OCI-LY3 (cell line): ENCODE data around the gene POLA2.
"Not testable (repeated sequence)": the region's sequence is repeated elsewhere in the genome, so short reads cannot be mapped to it uniquely, and the experiment has no call there.

Experiments used
- H2AFZ ChIP-seq: fragments of 200-600, 300-600 bp; shearing (Covaris generic); 2 replicates; pipeline ENCODE4 v1.6.0; 2014; ENCODE audit warnings: antibody characterized with exemption, low read depth, low read length
- H3K27ac ChIP-seq: fragments of 200-600, 300-600 bp; sonication (generic); 2 replicates; pipeline ENCODE4 v1.5.1; 2014; ENCODE audit warnings: mild to moderate bottlenecking, low read length, moderate library complexity, mixed read lengths
- H3K27me3 ChIP-seq: fragments of 200-600, 300-600 bp; sonication (generic); 2 replicates; pipeline ENCODE4 v1.6.1; 2014; ENCODE audit warnings: low read depth, low read length, mixed read lengths
- H3K36me3 ChIP-seq: fragments of 200-600, 300-600 bp; sonication (generic); replicated peaks from 2 replicates; pipeline ENCODE3; 2014; ENCODE audit warnings: low read depth, low read length, mixed read lengths
- H3K4me1 ChIP-seq: fragments of 300-600, 200-600 bp; sonication (generic); 2 replicates; pipeline ENCODE4 v1.6.1; 2014; ENCODE audit warnings: low read length, mixed read lengths
- H3K4me2 ChIP-seq: fragments of 200-600, 300-600 bp; sonication (generic); 2 replicates; pipeline ENCODE4 v1.6.1; 2014; ENCODE audit warnings: low read length, mixed read lengths
- H3K4me3 ChIP-seq: fragments of 300-600, 200-600 bp; sonication (generic); 2 replicates; pipeline ENCODE4 v1.5.1; 2014; ENCODE audit warnings: antibody characterized with exemption, mild to moderate bottlenecking, low read length, moderate library complexity
- H3K79me2 ChIP-seq: fragments of 300-600, 200-600 bp; shearing (Covaris generic); 2 replicates; pipeline ENCODE4 v1.6.1; 2014; ENCODE audit warnings: mild to moderate bottlenecking, low read length, mixed read lengths
- H3K9ac ChIP-seq: fragments of 300-600, 200-600 bp; shearing (Covaris generic); 2 replicates; pipeline ENCODE4 v1.6.0; 2014; ENCODE audit warnings: mild to moderate bottlenecking, low read length, moderate library complexity
- H3K9me3 ChIP-seq: fragments of 200-600, 300-600 bp; shearing (Covaris generic); 2 replicates; pipeline ENCODE4 v1.6.1; 2014; ENCODE audit warnings: low read length, mixed read lengths; ENCODE audit not compliant: insufficient read depth
- H4K20me1 ChIP-seq: fragments of 200-600, 300-600 bp; sonication (generic); 2 replicates; pipeline ENCODE4 v1.6.1; 2016; ENCODE audit warnings: low read length, mixed read lengths; ENCODE audit not compliant: insufficient read depth
- EZH2phosphoT487 ChIP-seq: fragments of 200-600 bp; shearing (Covaris generic); IDR thresholded peaks from 2 replicates; pipeline ENCODE4 v1.6.1; 2018; ENCODE audit warnings: antibody characterized with exemption, mixed run types, low read depth
- TF ChIP-seq, protein P1 (sequence below): fragments of 200-600, 300-600 bp; sonication (generic); IDR thresholded peaks from 2 replicates; pipeline ENCODE4 v1.5.1; 2014; ENCODE audit warnings: antibody characterized with exemption, low read length, low read depth

The POLA2 gene

DNA sequence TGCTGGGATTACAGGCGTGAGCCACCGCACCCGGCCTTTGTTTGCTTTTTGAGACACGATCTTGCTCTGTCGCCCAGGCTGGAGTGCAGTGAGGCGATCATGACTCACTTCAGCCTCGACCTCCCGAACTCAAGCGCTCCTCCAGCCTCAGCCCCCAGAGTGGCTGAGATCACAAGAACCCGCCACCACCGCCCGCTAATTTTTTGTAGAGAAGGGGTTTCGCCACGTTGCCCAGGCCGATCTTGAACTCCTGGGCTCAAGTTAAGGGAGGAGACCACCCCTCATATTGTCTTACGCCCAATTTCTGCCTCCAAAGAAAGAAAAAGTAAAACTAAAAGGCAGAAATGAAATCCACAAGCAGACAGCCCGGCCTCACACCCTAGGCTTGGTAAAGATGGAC is 1.5 kb upstream of the POLA2 start:
- no peak overlapping the region for H2AFZ ChIP-seq

DNA sequence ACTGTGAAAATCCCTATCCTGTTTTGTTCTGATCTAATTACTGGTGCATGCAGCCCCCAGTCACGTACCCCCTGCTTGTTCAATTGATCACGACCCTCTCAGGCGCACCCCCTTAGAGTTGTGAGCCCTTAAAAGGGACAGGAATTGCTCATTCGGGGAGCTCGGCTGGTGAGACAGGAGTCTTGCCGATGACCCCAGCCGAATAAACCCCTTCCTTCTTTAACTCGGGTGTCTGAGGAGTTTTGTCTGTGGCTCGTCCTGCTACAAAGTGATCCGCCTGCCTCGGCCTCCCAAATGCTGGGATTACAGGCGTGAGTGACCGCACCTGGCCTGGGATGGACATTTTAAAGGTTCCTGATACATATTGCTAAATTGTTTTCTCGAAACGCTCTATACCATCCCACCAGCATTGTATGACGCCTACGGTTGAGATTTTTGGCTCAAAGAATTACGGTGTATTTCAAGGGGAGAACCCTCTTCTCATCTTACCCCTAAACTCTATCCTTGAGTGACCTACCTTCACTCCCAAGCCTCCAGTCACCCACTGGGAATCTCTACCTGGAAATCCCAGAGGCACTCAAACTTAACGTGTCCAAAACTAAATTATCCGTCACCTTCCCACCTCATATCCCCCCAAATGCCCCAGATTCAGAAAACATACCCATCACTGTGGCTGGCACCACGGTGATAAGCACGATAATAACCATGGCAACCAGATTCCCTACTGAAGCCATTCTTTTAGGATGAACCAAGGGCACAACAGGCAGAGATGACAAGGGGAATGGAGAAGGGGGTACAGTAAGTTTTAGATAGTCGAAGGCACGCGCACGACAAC is 789 bp upstream of the POLA2 start:
- H3K4me2 ChIP-seq = peak overlapping the region; percentile 98
- peaks cover 11% of the 10 kb centered on the region for H4K20me1 ChIP-seq
- peak overlapping the region; percentile 95 for H3K9ac ChIP-seq
- H3K27me3 ChIP-seq = no peaks in the 10 kb centered on the region
- H3K4me3 ChIP-seq = peak overlapping the region; percentile 87
- peak overlapping the region; percentile 82 for H2AFZ ChIP-seq
- no peak for TF ChIP-seq EZH2phosphoT487
- TF ChIP-seq, protein P1, sequence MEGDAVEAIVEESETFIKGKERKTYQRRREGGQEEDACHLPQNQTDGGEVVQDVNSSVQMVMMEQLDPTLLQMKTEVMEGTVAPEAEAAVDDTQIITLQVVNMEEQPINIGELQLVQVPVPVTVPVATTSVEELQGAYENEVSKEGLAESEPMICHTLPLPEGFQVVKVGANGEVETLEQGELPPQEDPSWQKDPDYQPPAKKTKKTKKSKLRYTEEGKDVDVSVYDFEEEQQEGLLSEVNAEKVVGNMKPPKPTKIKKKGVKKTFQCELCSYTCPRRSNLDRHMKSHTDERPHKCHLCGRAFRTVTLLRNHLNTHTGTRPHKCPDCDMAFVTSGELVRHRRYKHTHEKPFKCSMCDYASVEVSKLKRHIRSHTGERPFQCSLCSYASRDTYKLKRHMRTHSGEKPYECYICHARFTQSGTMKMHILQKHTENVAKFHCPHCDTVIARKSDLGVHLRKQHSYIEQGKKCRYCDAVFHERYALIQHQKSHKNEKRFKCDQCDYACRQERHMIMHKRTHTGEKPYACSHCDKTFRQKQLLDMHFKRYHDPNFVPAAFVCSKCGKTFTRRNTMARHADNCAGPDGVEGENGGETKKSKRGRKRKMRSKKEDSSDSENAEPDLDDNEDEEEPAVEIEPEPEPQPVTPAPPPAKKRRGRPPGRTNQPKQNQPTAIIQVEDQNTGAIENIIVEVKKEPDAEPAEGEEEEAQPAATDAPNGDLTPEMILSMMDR = no peak
- no peaks in the 10 kb centered on the region for H3K9me3 ChIP-seq
- H3K4me1 ChIP-seq = peaks cover 16% of the 10 kb centered on the region
- peaks cover 47% of the 10 kb centered on the region for H3K79me2 ChIP-seq
- peaks cover 20% of the 10 kb centered on the region for H3K36me3 ChIP-seq
- peak overlapping the region; percentile 58 for H3K27ac ChIP-seq

More for the DNA sequence above, 1.5 kb upstream of the POLA2 start:
- Histone ChIP-seq H3K9ac (no peak overlapping the region), H3K27ac (no peak overlapping the region), H3K9me3 (no peaks in the 10 kb centered on the region), H3K4me1 (peaks cover 16% of the 10 kb centered on the region), H3K27me3 (no peaks in the 10 kb centered on the region), H4K20me1 (peaks cover 6% of the 10 kb centered on the region), H3K36me3 (peaks cover 13% of the 10 kb centered on the region), H3K79me2 (peaks cover 40% of the 10 kb centered on the region), H3K4me2 (no peak overlapping the region), H3K4me3 (no peak overlapping the region)
- no peak for TF ChIP-seq EZH2phosphoT487
- TF ChIP-seq, protein P1 = no peak

DNA sequence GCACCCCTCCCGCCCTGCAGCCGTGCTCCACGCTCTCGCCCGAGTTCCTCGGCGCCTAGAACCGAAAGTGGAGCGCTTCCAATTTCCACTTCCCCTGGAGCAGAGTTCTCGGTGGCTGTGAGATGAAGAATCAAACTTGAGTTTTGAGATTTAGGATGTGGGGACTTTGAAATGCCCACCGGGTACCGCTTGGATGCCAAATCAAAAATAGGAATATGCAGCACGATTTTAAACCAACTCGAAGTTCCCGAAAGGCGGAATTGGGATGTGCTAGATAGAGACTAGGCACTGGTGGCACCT is 569 bp downstream of the POLA2 start:
- peak overlapping the region; percentile 48; the same call in 1 of the 2 replicates for H2AFZ ChIP-seq
- TF ChIP-seq EZH2phosphoT487 = no peak
- peak overlapping the region; percentile 87 for H3K4me3 ChIP-seq

DNA sequence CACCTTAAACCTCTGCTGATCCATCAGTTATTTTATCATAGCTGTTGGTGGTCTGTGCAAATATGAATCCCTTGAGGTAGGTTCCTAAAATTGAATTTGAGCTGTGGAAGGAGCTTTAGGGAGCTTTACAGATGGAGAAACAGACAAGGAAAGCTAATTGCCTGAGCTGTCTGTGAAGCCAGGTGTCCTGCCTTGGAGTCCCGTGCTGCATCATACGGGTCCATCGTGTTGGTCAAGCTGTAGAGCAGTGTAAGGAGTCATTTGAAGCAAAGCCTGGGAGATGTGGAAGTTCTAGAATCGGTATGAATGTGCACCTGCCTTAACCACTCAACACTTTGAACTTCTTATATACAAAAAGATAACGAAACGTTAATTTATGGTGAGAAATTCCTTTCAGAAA is 1.0 kb downstream of the POLA2 start:
- Histone ChIP-seq H3K9ac (peak overlapping the region; percentile 97), H3K4me2 (peak overlapping the region; percentile 99), H4K20me1 (peaks cover 13% of the 10 kb centered on the region), H3K9me3 (no peaks in the 10 kb centered on the region), H3K27me3 (no peaks in the 10 kb centered on the region), H2AFZ (no peak overlapping the region), H3K4me1 (peaks cover 16% of the 10 kb centered on the region), H3K79me2 (peaks cover 58% of the 10 kb centered on the region), H3K27ac (peak overlapping the region; percentile 88), H3K4me3 (peak overlapping the region; percentile 87), H3K36me3 (peaks cover 32% of the 10 kb centered on the region)
- TF ChIP-seq, protein P1 = no peak
- TF ChIP-seq EZH2phosphoT487 = no peak

More for the DNA sequence above, 569 bp downstream of the POLA2 start:
- Histone ChIP-seq H3K27me3 (no peaks in the 10 kb centered on the region), H4K20me1 (peaks cover 13% of the 10 kb centered on the region), H3K27ac (peak overlapping the region; percentile 88), H3K36me3 (peaks cover 30% of the 10 kb centered on the region), H3K4me2 (peak overlapping the region; percentile 99), H3K4me1 (peaks cover 16% of the 10 kb centered on the region), H3K79me2 (peaks cover 56% of the 10 kb centered on the region), H3K9me3 (no peaks in the 10 kb centered on the region), H3K9ac (peak overlapping the region; percentile 97)

DNA sequence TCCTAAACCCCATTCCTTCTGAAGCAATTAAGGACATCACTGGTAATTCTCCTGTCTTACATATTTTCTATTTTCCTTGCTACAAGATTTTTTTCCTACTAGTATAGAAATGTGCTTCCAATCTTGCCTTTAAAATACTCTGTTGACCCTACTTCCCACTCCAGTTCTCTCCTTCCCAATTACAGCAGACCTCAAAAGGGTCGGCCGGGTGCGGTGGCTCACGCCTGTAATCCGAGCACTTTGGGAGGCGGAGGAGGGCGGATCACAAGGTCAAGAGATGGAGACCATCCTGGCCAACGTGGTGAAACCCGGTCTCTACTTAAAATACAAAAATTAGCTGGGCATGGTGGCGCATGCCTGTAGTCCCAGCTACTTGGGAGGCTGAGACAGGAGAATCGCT is 3.0 kb downstream of the POLA2 start:
- H3K27ac ChIP-seq, H3K4me2 ChIP-seq, H2AFZ ChIP-seq, H3K4me3 ChIP-seq, H3K27me3 ChIP-seq, H3K9ac ChIP-seq, H3K9me3 ChIP-seq: not testable (repeated sequence)
- peaks cover 16% of the 10 kb centered on the region for H3K4me1 ChIP-seq
- peaks cover 58% of the 10 kb centered on the region for H3K79me2 ChIP-seq
- peaks cover 13% of the 10 kb centered on the region for H4K20me1 ChIP-seq
- H3K36me3 ChIP-seq = peaks cover 44% of the 10 kb centered on the region
